GM19043 (cell line): Measurements from ENCODE around the gene STIMATE.

ENCODE experiments used
- ATAC-seq: cut with Tn5 transposase; IDR thresholded peaks from one replicate; pipeline ENCODE4 v1.9.1; 2021; ENCODE audit warnings: low read depth; ENCODE audit not compliant: unreplicated experiment

STIMATE gene

GRCh38 chr3:52895418-52895817, 1.9 kb downstream of the STIMATE start:
- no peak for ATAC-seq

GRCh38 chr3:52894756-52895155, 2.6 kb downstream of the STIMATE start:
- ATAC-seq, result no peak

GRCh38 chr3:52893723-52894122, 3.6 kb downstream of the STIMATE start:
- no peak for ATAC-seq

- no peak for ATAC-seq
Observed at GRCh38 chr3:52892625-52893311, 4.6 kb downstream of the STIMATE start.

GRCh38 chr3:52892290-52892624, 5.1 kb downstream of the STIMATE start:
- ATAC-seq, result no peak

GRCh38 chr3:52891615-52892081, 5.7 kb downstream of the STIMATE start:
- no peak for ATAC-seq

- ATAC-seq, result no peak
Observed at GRCh38 chr3:52891164-52891563, 6.2 kb downstream of the STIMATE start.

GRCh38 chr3:52890735-52891134, 6.6 kb downstream of the STIMATE start:
- no peak for ATAC-seq

- ATAC-seq, result no peak
Observed at GRCh38 chr3:52889901-52890300, 7.4 kb downstream of the STIMATE start.

- no peak for ATAC-seq
Observed at GRCh38 chr3:52887166-52887565, 10.2 kb downstream of the STIMATE start.

GRCh38 chr3:52886049-52886730, 11.2 kb downstream of the STIMATE start:
- ATAC-seq, result no peak

- ATAC-seq, result no peak
Observed at GRCh38 chr3:52882377-52882776, 15.0 kb downstream of the STIMATE start.

GRCh38 chr3:52881871-52882270, 15.5 kb downstream of the STIMATE start:
- no peak for ATAC-seq

- no peak for ATAC-seq
Observed at GRCh38 chr3:52880474-52880873, 16.9 kb downstream of the STIMATE start.

GRCh38 chr3:52880047-52880446, 17.3 kb downstream of the STIMATE start:
- no peak for ATAC-seq

- ATAC-seq, result no peak
Observed at GRCh38 chr3:52879581-52879980, 17.8 kb downstream of the STIMATE start.

GRCh38 chr3:52879090-52879489, 18.3 kb downstream of the STIMATE start:
- ATAC-seq, result no peak

GRCh38 chr3:52877085-52877484, 20.3 kb downstream of the STIMATE start:
- ATAC-seq, result no peak

GRCh38 chr3:52874864-52875587, 22.3 kb downstream of the STIMATE start:
- no peak for ATAC-seq

GRCh38 chr3:52874160-52874701, 23.1 kb downstream of the STIMATE start:
- ATAC-seq, result no peak

- ATAC-seq, result no peak
Observed at GRCh38 chr3:52873433-52874159, 23.8 kb downstream of the STIMATE start.
